COR-L47 (cell line): ENCODE measurements around the gene DEDD.

Experiments
- DNase-seq: peaks from one replicate; lab custom pipeline; 2025; lab: John Stamatoyannopoulos, UW

The DEDD gene

DNA sequence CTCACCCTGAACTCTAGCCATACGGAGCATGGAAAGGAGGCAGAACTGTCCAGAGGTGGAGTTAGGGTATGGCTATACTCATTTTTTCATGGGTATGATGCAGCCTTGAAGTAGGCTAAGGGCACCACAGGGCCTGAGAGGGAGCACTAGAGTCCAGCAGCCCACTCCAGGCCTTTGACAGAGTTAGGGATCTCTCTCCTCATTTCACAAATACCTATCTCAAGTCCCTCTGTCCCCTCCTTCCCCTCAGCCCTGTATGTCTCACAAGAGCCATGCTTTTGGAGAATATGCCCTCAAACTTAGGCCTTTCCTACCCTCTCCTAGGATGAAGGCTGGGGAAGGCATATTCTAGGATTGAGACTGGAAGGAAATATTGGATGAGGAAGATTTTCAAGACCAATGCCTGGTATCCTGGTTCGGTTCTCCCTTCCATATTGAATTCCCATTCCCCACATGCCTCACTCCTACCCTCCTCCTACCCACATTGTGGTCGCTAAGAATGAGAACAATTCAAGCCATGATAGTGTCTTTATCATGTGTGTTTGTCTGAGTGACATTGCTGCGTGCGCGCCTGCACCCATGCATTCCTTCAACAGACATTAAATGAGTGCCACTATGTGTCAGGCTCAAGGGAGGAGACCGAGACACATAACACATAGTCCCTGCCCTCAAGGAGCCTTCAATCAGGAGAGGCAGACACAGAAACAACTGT, 40.5 kb downstream of the DEDD start:
- DNase-seq: no peak

DNA sequence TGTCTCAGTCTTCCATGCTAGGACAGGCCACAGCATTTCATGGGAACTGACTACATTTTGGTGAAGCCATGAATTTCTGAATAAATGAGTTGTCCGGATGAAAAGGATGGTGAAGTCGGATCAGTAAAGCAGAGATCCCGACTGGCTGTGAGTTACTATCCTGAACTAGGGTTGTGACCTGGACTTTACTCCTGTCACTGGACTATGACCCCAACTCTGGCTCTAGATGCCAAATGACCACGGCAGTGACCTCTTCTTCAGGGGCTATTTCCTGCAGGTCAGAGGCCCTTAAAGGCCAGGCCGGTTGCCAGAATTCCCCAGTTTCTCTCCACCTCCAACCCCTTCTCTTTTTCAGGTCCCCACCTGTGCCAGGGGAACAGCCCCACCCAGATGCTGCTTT, 41.4 kb downstream of the DEDD start:
- DNase-seq: no peak

- DNase-seq: no peak
These were observed 41.9 kb downstream of the DEDD start for GRCh38 chr1:161090617-161091016.

- DNase-seq: no peak
These were observed 42.5 kb downstream of the DEDD start for GRCh38 chr1:161089938-161090337.

- no peak for DNase-seq
These were observed 43.1 kb downstream of the DEDD start, which contains the start of gene NECTIN4 for GRCh38 chr1:161089251-161089924. TSS of gene NECTIN4 (minus strand) at chr1:161089558. CDS start at chr1:161089296, 262 bp downstream.

- no peak for DNase-seq
These were observed 43.8 kb downstream of the DEDD start for GRCh38 chr1:161088587-161089110.

- DNase-seq: no peak
These were observed 46.0 kb downstream of the DEDD start for GRCh38 chr1:161086457-161086856.

DNA sequence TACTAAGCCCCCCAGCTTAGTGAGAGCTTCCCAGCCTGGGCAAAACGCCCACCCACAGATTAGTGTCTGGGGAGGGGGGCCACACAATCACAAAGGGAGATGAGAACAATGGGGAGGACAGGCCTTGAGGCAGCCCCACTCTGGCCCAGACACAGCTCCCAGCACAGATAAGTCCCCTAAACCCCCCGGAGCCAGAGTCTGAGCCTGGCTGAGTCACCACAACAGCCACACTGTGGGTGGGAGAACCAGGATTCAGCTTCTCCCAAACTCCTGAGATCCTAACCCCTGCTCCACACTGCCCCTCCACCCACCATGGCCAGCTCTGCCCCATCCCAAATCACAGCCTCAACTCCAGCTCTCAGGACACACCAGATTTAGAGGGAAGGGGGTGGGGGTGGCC, 47.3 kb downstream of the DEDD start:
- DNase-seq: no peak

DNA sequence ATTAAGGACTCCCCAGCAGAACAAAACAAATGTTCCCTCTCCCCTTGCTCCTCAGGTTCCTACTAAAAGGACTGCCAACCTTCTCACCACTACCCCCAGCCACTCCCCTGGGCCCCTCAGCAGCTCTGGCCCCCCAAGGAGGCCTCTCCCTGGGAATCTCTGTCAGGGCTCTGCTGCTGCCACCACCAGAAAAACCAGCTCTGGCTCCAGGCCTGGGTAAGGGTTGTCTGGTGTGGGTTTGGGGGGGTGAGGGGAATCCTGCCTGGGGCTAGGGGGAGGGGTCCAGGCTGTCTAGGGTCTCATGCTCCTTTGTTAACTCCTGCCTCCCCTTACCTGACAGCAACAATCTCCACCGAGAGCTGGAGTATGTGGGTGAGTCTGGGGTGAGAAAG, 47.9 kb downstream of the DEDD start:
- no peak for DNase-seq

DNA sequence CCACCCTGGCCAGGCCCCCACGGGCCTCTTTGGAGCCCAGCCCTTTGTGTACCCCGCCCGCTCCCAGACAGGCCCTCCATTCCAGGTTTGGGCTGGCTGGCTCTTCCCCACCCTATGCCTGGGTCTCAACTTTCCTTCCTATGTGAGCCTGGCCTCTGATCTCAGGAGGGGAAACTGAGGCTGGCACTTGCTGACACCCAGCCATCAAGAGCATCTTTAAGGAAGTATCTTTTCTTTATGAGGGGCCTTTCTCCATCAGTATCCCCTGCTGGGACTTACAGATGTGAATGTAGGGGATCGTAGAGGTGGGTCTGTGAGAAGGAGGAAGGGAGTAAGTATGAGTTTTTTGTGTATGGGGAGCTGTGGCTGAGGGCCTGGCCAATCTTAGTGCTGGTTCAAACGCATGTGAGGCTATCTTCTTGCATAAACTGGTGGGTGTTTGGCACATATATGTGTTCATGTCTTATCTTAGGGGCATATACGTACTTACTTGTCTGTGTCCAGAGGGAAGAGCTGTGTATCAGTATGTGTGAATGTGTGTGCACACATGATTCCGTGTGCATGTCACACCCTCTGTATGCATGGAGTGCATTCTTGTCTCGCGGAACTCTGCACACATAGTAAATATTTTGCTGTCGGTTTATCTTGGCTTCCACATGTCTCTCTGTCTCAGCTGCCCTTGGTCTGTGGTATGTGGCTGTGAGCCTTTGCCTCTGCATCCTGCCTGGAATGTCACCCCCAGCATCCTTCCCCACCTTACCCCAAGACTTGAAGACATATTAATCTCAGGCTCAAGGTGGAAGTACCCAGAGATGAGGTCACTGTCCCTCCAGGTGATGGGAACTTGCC, 48.5 kb downstream of the DEDD start:
- no peak for DNase-seq

- no peak for DNase-seq
These were observed 49.3 kb downstream of the DEDD start for GRCh38 chr1:161082996-161083747.

- no peak for DNase-seq
These were observed 50.0 kb downstream of the DEDD start for GRCh38 chr1:161082483-161082882.

DNA sequence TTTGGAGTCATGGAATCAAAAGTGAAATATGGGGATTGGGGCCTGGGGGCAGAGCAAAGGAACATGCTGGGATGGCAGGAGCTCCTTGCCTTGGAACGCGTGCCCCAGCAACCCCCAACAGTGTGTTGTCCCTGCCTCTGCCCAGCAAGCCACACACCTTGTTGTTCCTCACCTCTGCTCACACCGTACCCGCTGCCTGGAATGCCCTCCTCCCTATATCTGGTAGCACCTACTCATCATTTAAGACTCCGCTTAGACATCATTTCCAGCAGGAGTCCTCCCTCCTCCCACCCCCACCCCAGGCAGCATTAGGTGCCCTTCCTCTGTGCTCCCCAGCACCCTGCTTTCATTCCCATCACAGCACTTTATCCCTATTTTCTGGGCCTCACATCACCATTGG, 50.9 kb downstream of the DEDD start:
- no peak for DNase-seq

DNA sequence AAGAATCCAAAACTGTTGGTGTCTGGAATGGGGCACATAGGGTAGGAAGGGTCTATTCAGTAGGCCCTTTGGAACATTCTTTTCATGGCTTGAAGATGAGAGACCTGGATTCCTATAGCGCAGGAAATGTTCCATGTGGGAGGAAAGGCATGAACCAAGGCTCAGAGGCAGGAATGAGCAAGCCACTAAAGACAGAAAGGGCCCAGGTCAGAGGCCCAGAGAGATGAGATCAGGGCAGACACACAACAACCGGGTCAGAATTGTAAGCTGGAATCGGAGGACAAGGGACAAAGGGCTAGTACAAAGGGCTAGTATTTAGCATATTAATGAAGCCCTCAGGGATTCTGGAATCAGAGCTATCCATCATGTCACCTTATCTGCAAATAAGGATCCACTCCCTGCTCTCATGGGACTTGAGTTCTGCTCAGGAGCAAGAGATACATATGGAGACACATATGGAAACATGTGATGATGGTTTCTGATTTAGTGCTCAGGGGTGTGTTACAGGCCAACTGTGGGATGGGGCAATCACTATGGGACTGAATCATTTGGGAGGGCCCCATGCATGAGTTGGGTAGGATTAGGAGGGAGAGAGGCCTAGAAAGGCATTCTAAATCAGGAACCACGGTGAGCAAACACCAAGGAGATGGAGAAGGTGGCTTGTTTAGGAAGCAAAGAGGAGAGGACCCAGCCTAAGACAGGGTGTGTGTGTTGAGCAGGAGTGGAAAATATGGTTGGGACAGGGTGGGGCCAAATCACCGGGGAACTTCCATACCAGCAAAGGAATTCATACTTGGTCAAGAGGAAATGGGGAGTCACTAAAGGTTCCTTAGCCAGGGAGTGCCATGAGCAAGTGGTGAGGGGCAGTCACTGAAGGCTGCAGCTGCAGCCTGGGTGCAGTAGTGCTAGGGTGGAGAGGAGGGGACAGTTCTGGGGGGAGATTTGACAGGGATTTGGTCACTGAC, 51.7 kb downstream of the DEDD start:
- no peak for DNase-seq

- DNase-seq: no peak
These were observed 52.9 kb downstream of the DEDD start for GRCh38 chr1:161079436-161080110.

GRCh38 chr1:161077426-161077825, 55.0 kb downstream of the DEDD start:
- DNase-seq: no peak

- DNase-seq: no peak
These were observed 56.1 kb downstream of the DEDD start for GRCh38 chr1:161076410-161076809.

GRCh38 chr1:161074676-161075368, 57.6 kb downstream of the DEDD start:
- no peak for DNase-seq

GRCh38 chr1:161073474-161074121, 58.9 kb downstream of the DEDD start:
- DNase-seq: no peak
